Activated CD4-positive, alpha-beta T cell treated with anti-CD3 and anti-CD28 coated beads, Interleukin-10, Interleukin-2, amounts not matched to agents 100 ng/mL and 50 ng/mL, durations not matched to agents 16 hours and 8 hours (primary cell): ENCODE data around the gene C14orf180.

Experiments
- DNase-seq: peaks from one replicate; pipeline ENCODE4 v3.0.0-alpha.2; 2020

The C14orf180 gene

DNA sequence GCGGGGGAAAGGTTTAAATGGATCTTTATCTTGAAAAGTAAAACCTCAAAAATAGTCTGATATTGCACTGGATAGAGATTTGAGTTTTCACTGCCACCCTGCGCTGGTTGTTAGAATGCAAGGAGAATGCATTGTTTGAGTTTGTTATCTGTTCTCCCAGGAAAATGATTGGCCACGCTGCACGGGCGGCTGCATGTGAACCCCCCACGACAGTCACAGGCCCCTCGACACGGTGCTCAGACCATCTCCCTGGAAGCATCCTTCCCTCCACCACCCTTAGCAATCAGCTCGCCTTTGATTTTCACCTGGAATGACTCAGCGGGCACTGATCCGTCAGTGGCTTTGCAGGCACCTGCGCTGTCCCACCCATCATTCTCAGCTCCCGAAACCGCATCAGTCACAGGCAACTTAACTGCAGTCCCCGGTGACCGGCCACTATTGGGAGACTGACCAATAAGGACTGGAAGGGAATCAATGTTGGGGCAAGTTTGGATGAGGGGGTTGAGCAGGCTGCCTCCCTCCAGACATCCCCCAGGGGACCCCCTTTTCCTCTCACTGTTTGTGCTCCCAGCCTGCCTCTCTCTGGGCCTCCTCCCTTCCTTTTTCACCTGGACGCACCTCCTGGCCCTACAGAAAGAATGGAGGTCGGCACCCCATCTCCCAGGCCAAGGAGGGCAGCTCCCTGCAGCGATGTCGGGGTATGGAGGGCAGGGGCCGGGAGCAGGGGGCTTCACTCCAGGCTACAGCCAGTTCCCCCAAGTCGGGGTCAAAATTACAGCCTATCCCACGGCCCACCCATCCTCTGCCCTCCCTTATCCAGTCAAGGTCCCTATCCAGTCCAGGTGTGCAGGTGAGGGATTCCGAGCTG is 28.5 kb upstream of the C14orf180 start:
- no peak for DNase-seq

- no peak for DNase-seq
Observed at GRCh38 chr14:104551851-104552737, 27.5 kb upstream of the C14orf180 start.

- no peak for DNase-seq
Observed at GRCh38 chr14:104552738-104553125, 26.8 kb upstream of the C14orf180 start.

- no peak for DNase-seq
Observed at GRCh38 chr14:104553166-104554087, 26.1 kb upstream of the C14orf180 start.

DNA sequence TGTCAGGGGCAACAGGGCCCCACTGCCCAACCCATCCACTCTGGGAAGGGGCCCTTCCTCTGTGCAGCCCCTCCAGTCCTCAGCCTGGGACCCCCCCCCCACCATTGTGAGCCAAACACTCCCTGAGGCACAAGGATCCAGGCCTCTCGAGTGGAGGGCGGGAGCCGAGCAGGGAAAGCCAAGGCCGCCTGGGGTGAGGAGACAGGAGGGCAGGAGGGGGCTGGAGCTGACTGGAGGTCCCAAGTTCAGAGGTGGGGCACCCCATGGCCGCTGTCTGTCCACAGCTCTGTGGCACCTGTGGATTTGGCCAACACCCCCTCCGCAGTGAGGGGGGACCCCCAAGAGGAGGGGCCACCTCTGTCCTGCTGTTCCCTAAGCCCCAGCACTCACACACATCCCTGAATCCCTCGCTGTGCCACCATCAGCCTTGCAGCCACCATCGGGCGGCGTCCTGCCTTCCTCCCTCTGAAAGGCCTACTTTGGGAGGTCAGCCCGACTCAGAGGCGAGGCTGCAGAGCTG is 25.4 kb upstream of the C14orf180 start:
- DNase-seq: no peak

GRCh38 chr14:104554608-104555429 is 24.7 kb upstream of the C14orf180 start:
- no peak for DNase-seq

DNA sequence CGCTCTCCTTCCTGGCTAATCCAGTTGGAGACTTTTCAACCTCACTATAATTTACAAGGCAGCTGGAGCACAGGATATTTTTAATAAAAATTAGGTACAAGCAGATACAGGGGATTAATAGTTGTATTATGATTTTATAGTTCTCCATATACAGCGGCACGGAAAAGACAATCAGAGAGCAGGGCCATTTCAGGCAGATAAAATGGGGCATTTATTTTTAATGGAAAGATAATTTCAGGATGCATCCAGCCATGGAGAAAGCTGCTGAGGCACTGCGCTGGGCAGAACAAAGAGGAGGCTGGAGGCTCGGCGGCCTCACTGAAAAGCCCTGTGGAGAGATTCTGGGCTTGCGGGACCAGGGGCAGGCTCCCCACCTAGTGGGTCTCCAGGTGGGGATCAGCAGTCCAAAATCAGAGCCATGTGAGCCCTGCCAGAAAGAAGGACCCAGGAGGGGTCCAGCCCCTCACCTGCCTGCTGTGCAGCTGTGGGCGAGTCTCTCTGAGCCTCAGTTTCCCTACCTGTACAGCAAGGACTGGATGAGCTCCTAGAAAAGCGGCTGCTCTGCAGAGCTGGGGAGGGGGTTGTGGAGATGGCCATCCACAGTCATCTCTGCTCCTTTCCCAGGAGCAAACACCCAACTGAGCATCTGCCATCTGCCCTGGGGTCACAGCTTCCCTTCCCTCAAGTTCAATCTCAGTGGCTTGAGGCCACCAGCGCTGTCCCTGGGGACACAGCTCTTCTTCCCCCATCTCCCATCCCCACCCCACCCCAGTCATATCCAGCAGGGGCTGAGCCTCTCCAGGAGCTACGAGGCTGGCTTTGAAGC is 23.9 kb upstream of the C14orf180 start:
- DNase-seq: no peak

GRCh38 chr14:104556256-104557021 is 23.1 kb upstream of the C14orf180 start:
- no peak for DNase-seq

DNA sequence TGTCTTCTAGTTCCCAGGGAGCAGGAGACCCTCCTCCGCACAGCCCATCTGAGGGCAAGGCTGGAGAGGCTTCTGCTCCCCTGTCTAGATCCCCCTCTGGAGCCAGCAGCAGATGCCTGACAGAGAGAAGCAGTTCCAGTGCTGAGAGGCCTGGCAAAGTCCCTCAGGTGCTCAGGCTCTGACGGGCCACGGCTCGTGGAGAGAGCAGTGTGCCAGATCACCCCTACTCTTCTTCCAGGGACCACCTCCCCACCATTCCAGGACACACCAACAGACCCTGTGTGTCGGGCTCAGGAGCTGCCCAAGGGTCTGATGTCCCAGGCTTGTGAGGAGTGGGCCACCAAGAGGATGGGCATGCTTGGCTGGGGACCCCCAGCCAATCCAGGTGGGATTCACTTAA is 22.5 kb upstream of the C14orf180 start:
- no peak for DNase-seq

DNA sequence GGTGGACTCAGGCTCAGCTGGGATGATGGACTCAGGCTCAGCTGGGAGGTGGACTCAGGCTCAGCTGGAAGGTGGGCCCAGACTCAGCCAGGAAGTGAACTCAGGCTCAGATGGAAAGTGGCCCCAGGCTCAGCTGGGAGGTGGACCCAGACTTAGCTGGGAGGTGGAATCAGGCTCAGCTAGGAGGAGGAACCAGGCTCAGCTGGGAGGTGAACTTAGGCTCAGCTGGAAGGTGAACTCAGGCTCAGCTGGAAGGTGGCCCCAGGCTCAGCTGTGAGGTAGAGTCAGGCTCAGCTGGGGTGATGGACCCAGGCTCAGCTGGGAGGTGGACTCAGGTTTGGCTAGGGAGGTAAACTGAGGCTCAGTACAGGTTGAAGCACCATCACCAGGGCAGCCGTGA is 21.8 kb upstream of the C14orf180 start:
- DNase-seq: no peak

GRCh38 chr14:104558231-104559027 is 21.1 kb upstream of the C14orf180 start:
- DNase-seq: no peak

DNA sequence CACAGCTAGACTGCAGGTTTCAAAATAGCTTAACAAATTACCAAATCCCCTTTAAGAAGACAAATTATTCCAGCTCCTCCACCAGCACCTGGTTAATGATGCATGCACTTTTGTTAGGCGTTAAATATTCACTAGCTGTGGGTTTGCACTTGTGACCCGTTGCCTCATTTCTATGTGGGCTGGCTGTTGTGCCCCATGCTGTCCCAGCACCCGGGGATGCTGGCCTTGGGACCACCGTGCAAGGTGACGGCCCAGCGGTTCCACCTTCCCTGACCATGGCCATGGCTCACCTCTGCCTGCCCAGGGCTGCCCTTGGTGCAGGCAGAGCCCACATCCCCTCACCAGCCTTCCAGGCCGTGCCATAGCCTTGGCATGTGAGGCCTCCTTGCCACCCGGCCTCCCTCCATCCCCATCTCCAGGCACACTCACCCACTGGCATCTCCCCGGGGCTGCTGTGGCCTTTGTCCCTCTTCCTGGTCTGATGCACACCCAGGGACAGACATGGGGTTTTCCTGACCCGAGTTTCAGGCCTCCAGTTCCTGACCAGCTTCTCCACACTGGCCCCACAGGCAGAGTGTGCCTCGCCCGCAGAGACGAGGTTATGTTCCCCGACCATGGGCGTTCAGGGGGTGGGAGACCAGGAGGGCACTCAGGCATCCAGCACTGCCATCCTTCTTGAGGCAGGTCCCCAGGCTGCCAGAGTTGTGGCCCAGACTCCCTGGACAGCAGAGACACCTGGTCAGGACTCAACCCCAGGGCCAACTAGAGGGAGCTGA is 20.3 kb upstream of the C14orf180 start:
- no peak for DNase-seq

- DNase-seq: no peak
Observed at GRCh38 chr14:104559804-104560585, 19.6 kb upstream of the C14orf180 start.

- DNase-seq: no peak
Observed at GRCh38 chr14:104560586-104560945, 19.0 kb upstream of the C14orf180 start.

- DNase-seq: no peak
Observed at GRCh38 chr14:104561124-104561557, 18.4 kb upstream of the C14orf180 start.

DNA sequence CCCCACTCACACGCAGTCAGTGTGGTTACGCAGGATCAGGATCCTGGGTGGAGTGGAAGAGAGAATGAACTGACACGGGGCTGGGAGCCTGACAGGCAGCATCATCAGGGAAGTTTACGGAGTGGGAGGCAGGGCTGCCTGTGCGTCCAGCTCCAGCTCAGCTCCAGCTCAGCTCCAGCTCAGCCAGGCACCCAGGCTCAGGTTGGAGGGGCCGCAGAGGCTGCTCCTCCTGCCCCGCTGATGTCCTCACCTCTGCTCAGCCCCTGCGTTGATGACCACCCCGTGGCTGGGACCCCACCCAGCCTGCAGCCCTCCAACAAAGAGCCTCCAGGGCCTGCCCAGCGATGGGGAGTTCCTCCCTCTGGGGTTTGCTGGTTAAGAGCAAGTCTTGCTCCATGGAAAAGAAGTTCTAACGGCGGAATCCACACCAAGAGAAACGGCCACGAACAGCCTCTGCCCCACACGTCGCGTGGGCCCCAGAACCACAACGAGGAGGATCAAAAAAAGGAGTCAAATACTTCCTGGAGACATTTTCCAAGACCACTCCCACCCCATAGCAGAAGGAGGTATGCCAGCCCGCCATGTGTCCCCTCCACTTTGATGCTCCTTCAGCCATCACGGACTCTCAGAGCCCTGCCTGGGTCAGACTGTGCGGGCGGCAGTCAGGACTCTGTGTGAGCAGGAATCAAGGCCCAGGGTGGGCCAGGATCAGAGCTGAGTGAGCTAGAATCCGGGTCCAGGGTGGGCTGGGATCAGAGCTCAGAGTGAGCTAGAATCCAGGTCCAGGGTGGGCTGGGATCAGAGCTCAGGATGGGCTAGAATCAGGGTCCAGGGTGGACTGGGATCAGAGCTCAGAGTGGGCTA is 17.7 kb upstream of the C14orf180 start:
- DNase-seq: no peak
